Body of pancreas (tissue), 4 donors: Measurements from ENCODE around the gene MRPS18A.

Experiments
- CTCF ChIP-seq, 7 experiments: fragments of 450-650 bp in 4 of 7; fragments of 200-600 bp in 3 of 7; sonication (generic) in 3 of 7; IDR thresholded peaks; one replicate each; pipeline ENCODE4 v1.5.1; 2016 to 2019; ENCODE audit warnings: antibody characterized with exemption in 7 of 7
- POLR2A ChIP-seq, 3 donors: fragments of 450-650 bp; IDR thresholded peaks; one replicate each; pipeline ENCODE4 v1.6.1; 2016; ENCODE audit warnings: antibody characterized with exemption in 3 of 3, mild to moderate bottlenecking in 2 of 3

DNA sequence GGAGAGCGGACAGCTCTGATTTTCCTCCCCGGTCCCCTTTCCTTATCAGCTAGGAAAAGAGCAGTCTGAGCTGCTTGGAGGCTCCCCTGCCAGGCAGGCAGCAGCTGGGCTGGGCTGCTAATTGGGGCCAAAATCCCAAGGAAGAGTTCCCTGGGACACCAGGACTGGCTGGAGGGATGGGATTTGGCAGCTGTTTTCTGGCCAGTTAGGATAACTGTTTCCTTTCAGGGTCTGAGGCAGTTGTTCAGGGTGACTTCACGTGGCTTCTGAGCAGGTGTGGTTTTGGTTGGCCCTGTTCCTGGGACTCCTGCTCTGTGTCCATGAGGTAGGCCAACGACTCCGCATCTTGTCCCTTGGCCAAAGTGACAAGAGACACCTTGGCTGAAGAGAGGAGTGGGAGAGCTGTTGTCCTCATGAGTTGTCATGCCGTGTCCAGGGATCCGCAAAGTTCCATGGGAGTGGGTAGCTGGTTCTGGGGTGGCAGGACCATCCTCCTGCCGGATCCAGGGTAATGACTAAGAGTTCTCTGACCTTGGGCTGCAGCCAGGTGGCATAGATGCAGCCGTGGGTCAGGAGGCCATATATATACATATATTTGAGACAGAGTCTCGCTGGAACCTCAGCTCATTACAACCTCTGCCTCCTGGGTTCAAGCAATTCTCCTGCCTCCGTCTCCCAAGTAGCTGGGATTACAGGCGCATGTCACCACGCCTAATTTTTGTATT lies 21.2 kb downstream of the MRPS18A start:
- TF ChIP-seq CTCF (IDR thresholded peaks at IDR 0.05) (no peak), POLR2A (IDR thresholded peaks at IDR 0.05) (no peak)
